GM19467 (cell line): ENCODE measurements around the gene TGFBRAP1.

Experiments
- ATAC-seq: cut with Tn5 transposase; IDR thresholded peaks from one replicate; pipeline ENCODE4 v1.9.1; 2021; ENCODE audit warnings: mild to moderate bottlenecking, moderate library complexity; ENCODE audit not compliant: unreplicated experiment

Gene TGFBRAP1

GRCh38 chr2:105243961-105244360 is 85.6 kb downstream of the TGFBRAP1 start:
- no peak for ATAC-seq

- no peak for ATAC-seq
Observed at GRCh38 chr2:105242286-105242993, 87.1 kb downstream of the TGFBRAP1 start.

- no peak for ATAC-seq
Observed at GRCh38 chr2:105241443-105241842, 88.1 kb downstream of the TGFBRAP1 start, which contains the start of gene GPR45. GPR45 (plus strand) TSS chr2:105241743; CDS start chr2:105241859, 116 bp downstream.

DNA sequence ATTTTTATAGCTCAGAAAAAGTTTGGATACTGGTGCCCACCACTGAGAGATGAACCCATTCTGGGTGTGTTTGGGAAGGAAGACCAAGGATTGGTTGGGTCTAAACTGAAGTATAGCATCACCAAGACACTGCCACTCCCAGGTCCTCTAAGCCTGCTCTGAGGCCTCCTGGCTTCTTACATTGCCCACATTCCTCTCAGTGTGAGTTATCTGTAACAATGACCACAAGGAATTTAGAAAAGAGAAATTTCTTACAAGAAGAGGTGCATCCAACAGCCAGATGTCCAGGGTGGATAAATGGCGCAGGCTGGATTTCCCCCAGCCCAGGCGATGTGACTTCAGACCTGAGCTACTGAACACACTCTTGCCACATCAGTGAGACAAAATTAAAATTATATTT is 89.6 kb downstream of the TGFBRAP1 start:
- no peak for ATAC-seq

DNA sequence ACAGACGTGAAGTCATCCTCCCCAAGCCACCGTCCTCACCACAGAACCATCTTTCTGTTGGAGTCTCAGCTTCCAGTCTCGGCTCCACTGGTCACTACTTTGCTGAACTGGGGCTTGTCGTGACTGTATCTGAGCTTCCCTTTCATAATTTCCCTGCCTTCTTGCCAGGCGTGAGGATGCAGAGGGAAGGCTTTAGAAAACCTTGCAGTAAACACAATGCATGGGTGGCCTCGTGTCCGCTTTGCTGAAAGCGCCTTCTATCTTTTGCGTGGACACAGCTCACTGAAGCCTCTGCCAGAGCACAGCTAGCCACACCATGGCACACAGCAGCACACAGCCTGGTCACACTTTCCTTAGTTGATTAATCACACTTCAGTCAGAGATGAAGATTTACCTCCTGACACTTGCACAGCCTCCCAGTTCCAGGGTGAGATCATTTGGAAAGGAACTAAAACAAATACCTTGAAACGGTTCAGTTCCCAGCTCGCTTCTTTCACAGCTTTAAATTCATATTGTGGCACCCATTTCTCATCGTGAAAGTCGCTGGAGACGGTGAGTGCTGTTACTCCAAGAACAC is 90.8 kb downstream of the TGFBRAP1 start:
- ATAC-seq = no peak

GRCh38 chr2:105237045-105237765 is 92.3 kb downstream of the TGFBRAP1 start:
- ATAC-seq = no peak

DNA sequence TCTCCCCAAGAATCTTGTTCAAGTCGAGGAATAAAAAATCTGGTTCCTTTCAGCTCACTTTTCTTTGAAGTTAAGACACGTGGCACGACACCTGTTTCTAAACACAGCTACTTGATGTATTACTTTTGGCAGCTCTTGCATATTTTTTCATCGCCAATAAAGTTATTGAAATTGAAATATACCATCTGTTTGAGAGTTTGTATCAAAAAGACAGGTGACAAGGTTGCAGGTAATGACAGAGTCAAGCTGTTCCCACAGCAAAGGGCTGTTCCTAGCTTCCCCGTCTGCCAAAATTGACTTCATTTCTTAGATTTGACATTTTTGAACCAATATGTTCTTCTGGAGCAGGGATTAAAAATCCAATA is 93.5 kb downstream of the TGFBRAP1 start:
- no peak for ATAC-seq

DNA sequence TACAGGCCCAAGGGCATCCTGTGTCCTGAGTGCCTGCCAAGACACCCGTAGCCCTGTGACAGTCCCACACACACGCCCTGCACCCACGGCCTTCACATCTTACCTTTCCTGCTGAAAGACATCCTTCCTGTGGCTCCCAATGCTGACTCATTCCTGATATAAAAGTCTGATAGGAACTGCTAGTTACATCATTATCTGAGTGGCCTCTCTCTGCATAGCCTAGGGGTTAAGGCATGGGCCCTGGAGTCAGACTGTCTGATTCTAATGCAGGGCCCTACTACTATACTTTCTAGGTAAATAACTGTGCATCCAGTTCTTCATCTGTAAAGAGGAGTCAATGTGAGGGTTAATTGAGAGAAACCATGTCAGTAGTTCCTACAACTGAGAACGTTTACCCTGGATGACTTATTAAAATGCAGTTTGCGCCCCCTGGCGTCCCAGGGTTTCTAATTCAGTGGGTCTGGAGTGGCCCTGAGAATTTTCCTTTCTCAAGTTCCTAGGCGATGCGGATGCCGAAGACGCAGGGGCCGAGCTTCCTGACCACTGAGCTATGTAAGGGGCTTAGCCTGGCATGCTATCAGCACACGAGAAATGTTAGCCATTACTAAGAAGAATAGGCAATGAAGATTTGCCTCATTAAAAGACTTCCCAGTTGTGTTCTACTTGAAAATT is 94.0 kb downstream of the TGFBRAP1 start:
- peak; percentile 78 for ATAC-seq

DNA sequence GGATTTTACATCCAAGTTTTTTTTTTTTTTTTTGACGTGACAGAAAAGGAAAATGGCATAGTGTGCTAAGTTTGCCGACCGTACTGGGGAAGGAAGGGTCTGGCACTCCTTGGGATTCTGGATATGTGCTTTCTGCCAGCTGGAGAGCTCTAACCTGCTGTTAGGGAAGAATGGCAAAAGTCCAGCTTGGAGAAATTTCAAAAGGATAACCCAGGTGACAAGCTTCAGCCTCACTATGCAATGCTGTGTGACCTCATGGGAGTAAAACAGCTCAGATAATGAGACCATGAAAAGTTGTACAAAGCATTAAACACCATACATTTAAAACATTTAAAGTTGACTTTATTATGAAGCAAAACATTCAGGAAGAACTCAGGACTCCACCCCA is 98.3 kb downstream of the TGFBRAP1 start:
- no peak for ATAC-seq

GRCh38 chr2:105224444-105224843 is 105.1 kb downstream of the TGFBRAP1 start:
- ATAC-seq = no peak

DNA sequence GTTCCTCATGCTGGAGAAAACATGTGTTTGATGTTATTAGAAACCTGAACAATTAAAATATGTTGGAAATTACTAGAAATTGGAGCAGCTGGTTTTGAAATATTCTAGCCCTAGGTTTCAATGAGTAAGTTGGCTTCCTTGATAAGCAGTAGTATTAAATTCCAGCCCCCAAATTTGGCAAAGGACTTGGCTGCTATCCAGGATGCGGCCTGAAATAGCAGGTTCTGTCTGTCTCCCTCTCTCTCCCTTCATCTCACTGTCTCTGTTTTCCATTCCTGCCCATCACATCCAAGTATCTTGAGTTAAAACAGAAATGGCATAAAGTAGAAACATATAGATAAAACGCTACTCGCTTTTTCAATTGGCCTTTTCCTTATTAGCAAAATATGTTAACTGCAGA is 108.9 kb downstream of the TGFBRAP1 start:
- no peak for ATAC-seq

- no peak for ATAC-seq
Observed at GRCh38 chr2:105215586-105216192, 113.8 kb downstream of the TGFBRAP1 start.
